Keratinocyte (primary cell): ENCODE data around the gene CTDSPL2. TPM values are rescaled to one million over a fixed set of nuclear protein-coding genes. Genes with fewer than 3 reads are reported as not detected.

Experiments used
- DNase-seq: peaks from one replicate; pipeline ENCODE4 v3.0.0-alpha.2; 2011; ENCODE audit warnings: low read depth, missing footprints, low spot score
- FAIRE-seq: peaks from 2 replicates; lab custom pipeline; 2011; peaks lifted over from hg19 to GRCh38; lab: Jason Lieb, UNC
- H2AFZ ChIP-seq: 2 replicates; pipeline ENCODE4 v1.6.0; 2012; ENCODE audit warnings: low read length, control low read depth, inconsistent platforms; ENCODE audit not compliant: control insufficient read depth
- H3K27ac ChIP-seq: 2 replicates; pipeline ENCODE4 v1.5.1; 2011; ENCODE audit warnings: low read length; ENCODE audit not compliant: control insufficient read depth, insufficient read depth
- H3K27me3 ChIP-seq: 3 replicates; pipeline ENCODE4 v1.6.0; 2011; ENCODE audit warnings: low read length; ENCODE audit not compliant: control insufficient read depth, insufficient read depth; ENCODE audit errors: extremely low read depth
- H3K36me3 ChIP-seq, 2 experiments: 2 replicates in 1 of 2; 3 replicates in 1 of 2; pipeline ENCODE4 v1.5.1; 2011; ENCODE audit warnings: low read length in 2 of 2, mild to moderate bottlenecking in 1 of 2; ENCODE audit not compliant: control insufficient read depth in 2 of 2, insufficient read depth in 2 of 2; ENCODE audit errors: extremely low read depth in 1 of 2
- H3K4me1 ChIP-seq: 3 replicates; pipeline ENCODE4 v1.5.1; 2011; ENCODE audit warnings: low read length; ENCODE audit not compliant: control insufficient read depth, insufficient read depth; ENCODE audit errors: extremely low read depth
- H3K4me2 ChIP-seq: 3 replicates; pipeline ENCODE4 v1.6.0; 2011; ENCODE audit warnings: low read depth, low read length; ENCODE audit not compliant: control insufficient read depth, insufficient read depth; ENCODE audit errors: extremely low read depth
- H3K4me3 ChIP-seq, 3 experiments: fragments of 200-600 bp in 1 of 3; sonication (generic) in 1 of 3; 2 replicates in 2 of 3; 3 replicates in 1 of 3; pipeline ENCODE4 v1.5.1; 2011 to 2016; ENCODE audit warnings: low read length in 3 of 3, mild to moderate bottlenecking in 3 of 3, control low read depth in 2 of 3, inconsistent platforms in 1 of 3, low read depth in 1 of 3, mixed read lengths in 1 of 3, mixed run types in 1 of 3, moderate library complexity in 1 of 3; ENCODE audit not compliant: control insufficient read depth in 2 of 3, insufficient read depth in 2 of 3; ENCODE audit errors: extremely low read depth in 1 of 3
- H3K79me2 ChIP-seq: 2 replicates; pipeline ENCODE4 v1.6.0; 2012; ENCODE audit warnings: low read length; ENCODE audit not compliant: control insufficient read depth, insufficient read depth
- H3K9ac ChIP-seq: 3 replicates; pipeline ENCODE4 v1.6.0; 2011; ENCODE audit warnings: low read length; ENCODE audit not compliant: control insufficient read depth, insufficient read depth; ENCODE audit errors: extremely low read depth
- H3K9me1 ChIP-seq: 3 replicates; pipeline ENCODE4 v1.6.0; 2011; ENCODE audit warnings: low read length; ENCODE audit not compliant: control insufficient read depth, insufficient read depth; ENCODE audit errors: extremely low read depth
- H3K9me3 ChIP-seq: 2 replicates; pipeline ENCODE4 v1.5.1; 2012; ENCODE audit warnings: low read depth, low read length; ENCODE audit not compliant: control insufficient read depth
- H4K20me1 ChIP-seq: 3 replicates; pipeline ENCODE4 v1.6.0; 2011; ENCODE audit warnings: low read length; ENCODE audit not compliant: control insufficient read depth, insufficient read depth; ENCODE audit errors: extremely low read depth
- EZH2 ChIP-seq: IDR thresholded peaks from one replicate; pipeline ENCODE4 v1.6.1; 2012; ENCODE audit warnings: inconsistent platforms, mild to moderate bottlenecking, low read length, moderate library complexity
- dilution Hi-C: fragments of 300-500 bp; cut with MboI; formaldehyde crosslinking; loops from one replicate; pipeline ENCODE4 v1.7.0; 2020; ENCODE audit warnings: low sequenced_read_pairs; ENCODE audit not compliant: extremely low pct_ligation_motif_present
- polyA plus RNA-seq, 5 experiments: library from polyadenylated mRNA; depleted of rRNA in 3 of 5; stranded (reverse) in 3 of 5; stranded (forward) in 1 of 5; unstranded in 1 of 5; fragments of >200 nt; gene quantifications; 1 replicate in 1 of 5; 2 replicates in 3 of 5; 3 replicates in 1 of 5; pipeline versions ENCODE4 v1.2.1 to v1.2.3, GENCODE V29; 2011 to 2012; ENCODE audit warnings: missing spikeins in 2 of 5, low read depth in 1 of 5, low replicate concordance in 1 of 5
- TF ChIP-seq, protein P1 (sequence below), 3 experiments: IDR thresholded peaks in 1 of 3; conservative IDR thresholded peaks in 1 of 3; optimal IDR thresholded peaks in 1 of 3; 2 replicates in 2 of 3; 3 replicates in 1 of 3; pipeline versions ENCODE3 to v1.5.1; 2011; ENCODE audit warnings: low read length in 3 of 3, mild to moderate bottlenecking in 3 of 3, moderate library complexity in 2 of 3, control low read depth in 1 of 3, inconsistent platforms in 1 of 3; ENCODE audit not compliant: insufficient read depth in 2 of 3; ENCODE audit errors: extremely low read depth in 1 of 3

Gene CTDSPL2
- polyA plus RNA-seq, 1 donor (not counting 4 experiments of a cell fraction or from before 2014, with no cell fraction given) = 19.2 TPM

DNA sequence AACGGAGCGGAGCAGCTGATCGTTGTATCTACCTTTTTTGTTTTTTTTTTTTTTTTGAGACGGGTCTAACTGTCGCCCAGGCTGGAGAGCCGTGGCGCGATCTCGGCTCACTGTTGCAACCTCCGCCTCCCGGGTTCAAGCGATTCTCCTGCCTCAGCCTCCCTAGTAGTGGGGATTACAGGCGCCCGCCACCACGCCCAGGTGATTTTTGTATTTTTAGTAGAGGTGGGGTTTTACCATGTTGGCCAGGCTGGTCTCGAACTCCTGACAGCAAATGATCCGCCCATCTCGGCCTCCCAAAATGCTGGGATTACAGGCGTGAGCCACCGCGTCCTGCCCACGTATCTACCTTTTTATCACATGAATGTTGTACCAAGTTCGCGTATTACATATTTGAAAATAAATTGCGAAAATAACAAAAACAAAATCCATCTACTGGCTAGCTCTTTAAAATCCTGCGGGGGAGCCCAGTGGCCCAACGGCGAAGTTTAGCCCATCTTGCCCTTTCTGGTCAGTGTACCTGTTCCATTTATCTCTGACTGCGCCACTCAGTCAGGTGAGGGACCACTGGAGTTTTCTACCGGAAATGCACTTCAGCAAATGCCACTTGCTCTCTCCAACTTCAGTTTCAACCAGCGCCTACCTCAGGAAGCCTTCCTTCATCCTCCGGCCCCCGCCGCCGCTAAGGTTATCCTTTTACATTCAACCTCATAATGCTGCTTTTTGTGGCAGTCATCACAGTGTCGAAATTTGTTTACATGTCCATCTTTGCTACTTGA is 108.3 kb downstream of the CTDSPL2 start:
- Histone ChIP-seq H4K20me1 (peaks cover 5% of the 10 kb centered on the region), H2AFZ (peak overlapping the region; percentile 94), H3K79me2 (peaks cover 44% of the 10 kb centered on the region), H3K27ac (peak overlapping the region; percentile 94), H3K4me3 (peak overlapping the region; percentile 77 to 89 (median 82)), H3K36me3 (peaks cover 0 to 12% of the 10 kb centered on the region in 2 experiments), H3K4me1 (peaks cover 16% of the 10 kb centered on the region), H3K9me3 (no peaks in the 10 kb centered on the region), H3K27me3 (no peaks in the 10 kb centered on the region), H3K9ac (peak overlapping the region; percentile 93), H3K9me1 (no peaks in the 10 kb centered on the region), H3K4me2 (peak overlapping the region; percentile 99)
- TF ChIP-seq, protein P1, sequence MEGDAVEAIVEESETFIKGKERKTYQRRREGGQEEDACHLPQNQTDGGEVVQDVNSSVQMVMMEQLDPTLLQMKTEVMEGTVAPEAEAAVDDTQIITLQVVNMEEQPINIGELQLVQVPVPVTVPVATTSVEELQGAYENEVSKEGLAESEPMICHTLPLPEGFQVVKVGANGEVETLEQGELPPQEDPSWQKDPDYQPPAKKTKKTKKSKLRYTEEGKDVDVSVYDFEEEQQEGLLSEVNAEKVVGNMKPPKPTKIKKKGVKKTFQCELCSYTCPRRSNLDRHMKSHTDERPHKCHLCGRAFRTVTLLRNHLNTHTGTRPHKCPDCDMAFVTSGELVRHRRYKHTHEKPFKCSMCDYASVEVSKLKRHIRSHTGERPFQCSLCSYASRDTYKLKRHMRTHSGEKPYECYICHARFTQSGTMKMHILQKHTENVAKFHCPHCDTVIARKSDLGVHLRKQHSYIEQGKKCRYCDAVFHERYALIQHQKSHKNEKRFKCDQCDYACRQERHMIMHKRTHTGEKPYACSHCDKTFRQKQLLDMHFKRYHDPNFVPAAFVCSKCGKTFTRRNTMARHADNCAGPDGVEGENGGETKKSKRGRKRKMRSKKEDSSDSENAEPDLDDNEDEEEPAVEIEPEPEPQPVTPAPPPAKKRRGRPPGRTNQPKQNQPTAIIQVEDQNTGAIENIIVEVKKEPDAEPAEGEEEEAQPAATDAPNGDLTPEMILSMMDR (optimal IDR thresholded peaks at IDR 0.05 in 1 of 3, IDR thresholded peaks at IDR 0.05 in 1 of 3, conservative IDR thresholded peaks at IDR 0.05 in 1 of 3; ENCODE audit: extremely low read depth in 1 of 3, insufficient read depth in 2 of 3, low read length in 3 of 3) = no peak
- dilution Hi-C loops = no loop called here
- DNase-seq = no peak
- FAIRE-seq = no peak

- TF ChIP-seq, protein P1 (optimal IDR thresholded peaks at IDR 0.05 in 1 of 3, IDR thresholded peaks at IDR 0.05 in 1 of 3, conservative IDR thresholded peaks at IDR 0.05 in 1 of 3; ENCODE audit: extremely low read depth in 1 of 3, insufficient read depth in 2 of 3, low read length in 3 of 3) = peak; percentile 25 to 63 (median 57)
- TF ChIP-seq EZH2 = no peak
- H3K79me2 ChIP-seq = peaks cover 51% of the 10 kb centered on the region
- DNase-seq = peak; percentile 46
Observed at GRCh38 chr15:44536302-44536961, 109.0 kb downstream of the CTDSPL2 start.

More at GRCh38 chr15:44536302-44536961, 109.0 kb downstream of the CTDSPL2 start:
- no peak for FAIRE-seq
- Histone ChIP-seq H3K27ac (peak overlapping the region; percentile 94), H3K4me3 (peak overlapping the region; percentile 77 to 89 (median 82)), H2AFZ (peak overlapping the region; percentile 94), H3K27me3 (no peaks in the 10 kb centered on the region), H3K4me1 (peaks cover 23% of the 10 kb centered on the region), H3K4me2 (peak overlapping the region; percentile 99), H4K20me1 (peaks cover 10% of the 10 kb centered on the region), H3K9me1 (no peaks in the 10 kb centered on the region), H3K36me3 (peaks cover 0 to 19% of the 10 kb centered on the region in 2 experiments), H3K9ac (peak overlapping the region; percentile 93), H3K9me3 (no peaks in the 10 kb centered on the region)
- dilution Hi-C loops = no loop called here
